ENCODE results near the gene NAPG.

GRCh38 chr18:10558967-10559298 is 33.1 kb downstream of the NAPG start:
- TF ChIP-seq CTCF (IDR thresholded peaks at IDR 0.05), result no peak
- TF ChIP-seq POLR2A (IDR thresholded peaks at IDR 0.05), result no peak
- no peak for TF ChIP-seq POLR2AphosphoS5 (IDR thresholded peaks at IDR 0.05; ENCODE audit: insufficient read depth in 1 of 2, low read depth in 1 of 2)
